HG03354 (cell line): Measurements from ENCODE around the gene PPT1.
"Not testable (repeated sequence)": the region's sequence is repeated elsewhere in the genome, so short reads cannot be mapped to it uniquely, and the experiment has no call there.

Experiments used
- ATAC-seq: cut with Tn5 transposase; IDR thresholded peaks from one replicate; pipeline ENCODE4 v1.9.1; 2021; ENCODE audit warnings: mild to moderate bottlenecking; ENCODE audit not compliant: unreplicated experiment, poor library complexity, severe bottlenecking

Gene PPT1

GRCh38 chr1:40037254-40037653, 59.8 kb downstream of the PPT1 start:
- ATAC-seq: not testable (repeated sequence)

- no peak for ATAC-seq
Observed at GRCh38 chr1:40036574-40036973, 60.5 kb downstream of the PPT1 start.

GRCh38 chr1:40034869-40035268, 62.2 kb downstream of the PPT1 start:
- no peak for ATAC-seq

GRCh38 chr1:40032240-40032891, 64.7 kb downstream of the PPT1 start:
- ATAC-seq: no peak

GRCh38 chr1:40030528-40031135, 66.4 kb downstream of the PPT1 start:
- no peak for ATAC-seq

- no peak for ATAC-seq
Observed at GRCh38 chr1:40029608-40030007, 67.4 kb downstream of the PPT1 start.

GRCh38 chr1:40027647-40028046, 69.4 kb downstream of the PPT1 start:
- ATAC-seq: no peak

- no peak for ATAC-seq
Observed at GRCh38 chr1:40024671-40025070, 72.4 kb downstream of the PPT1 start.

GRCh38 chr1:40023379-40023944, 73.6 kb downstream of the PPT1 start:
- ATAC-seq: no peak
